ENCODE data around the gene ADGRF1. TPM values are rescaled to one million over a fixed set of nuclear protein-coding genes. Genes with fewer than 3 reads are reported as not detected.
A peak's percentile ranks its signal among the peaks of the same experiment; 100 is the strongest.

ADGRF1 gene
- total RNA-seq, 1 experiment from 2014 or later: 104 TPM

DNA sequence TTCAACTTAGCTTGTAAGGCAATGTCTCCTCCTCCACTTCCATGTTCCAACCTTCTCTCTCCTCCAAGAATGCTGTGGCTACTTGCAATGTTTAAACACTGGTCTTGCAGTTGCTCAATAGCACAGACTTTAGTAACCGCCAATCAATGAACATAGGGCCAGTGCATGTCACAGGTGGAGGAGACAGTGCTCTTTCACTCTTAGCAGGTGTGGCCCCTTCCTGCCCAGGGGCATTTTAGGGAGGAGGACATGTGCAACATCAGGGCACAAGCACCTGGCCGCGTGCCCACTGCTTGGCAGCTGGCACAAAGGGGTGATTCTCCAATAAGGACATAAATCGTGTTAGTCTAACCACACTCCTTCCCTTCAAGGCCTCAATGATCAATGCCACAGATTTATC is 41.3 kb downstream of the ADGRF1 start:
- H3F3A ChIP-seq (ENCODE audit: low read length, unreplicated experiment): peaks cover 15% of the 10 kb centered on the region
- no peaks in the 10 kb centered on the region for H4K20me1 ChIP-seq (ENCODE audit: low read length)
- peaks cover 27% of the 10 kb centered on the region for H3K36me3 ChIP-seq (ENCODE audit: low read depth, low read length)
- H3K4me1 ChIP-seq (ENCODE audit: insufficient read depth, low read length): peaks cover 38% of the 10 kb centered on the region
- H3K27ac ChIP-seq (ENCODE audit: low read length): no peak overlapping the region
- ChIA-PET CTCF (no interaction called here), POLR2A (ENCODE audit: unreplicated experiment) (no interaction called here)
- intact Hi-C loops (cut with micrococcal nuclease): no loop called here
- no peak overlapping the region for H3K9ac ChIP-seq (ENCODE audit: low read length)
- peak; percentile 46 for DNase-seq
- no peaks in the 10 kb centered on the region for H3K9me2 ChIP-seq (replicated peaks; ENCODE audit: low read length)
- H2AFZ ChIP-seq (ENCODE audit: low read length): no peak overlapping the region
- H3K9me3 ChIP-seq (ENCODE audit: low read length): no peaks in the 10 kb centered on the region
- no peak for ATAC-seq
- no peaks in the 10 kb centered on the region for H3K79me2 ChIP-seq (ENCODE audit: low read length)
- no peaks in the 10 kb centered on the region for H3K27me3 ChIP-seq (ENCODE audit: low read length)
- H3K4me2 ChIP-seq (ENCODE audit: low read length): no peak overlapping the region
- BruUV-seq (replicated peaks): no TSS peak
- TF ChIP-seq EZH2phosphoT487 (IDR thresholded peaks at IDR 0.05; ENCODE audit: borderline replicate concordance, low read length) (no peak), EZH2 (IDR thresholded peaks at IDR 0.05; ENCODE audit: low read length, unreplicated experiment) (no peak)
- TF ChIP-seq, protein P1, sequence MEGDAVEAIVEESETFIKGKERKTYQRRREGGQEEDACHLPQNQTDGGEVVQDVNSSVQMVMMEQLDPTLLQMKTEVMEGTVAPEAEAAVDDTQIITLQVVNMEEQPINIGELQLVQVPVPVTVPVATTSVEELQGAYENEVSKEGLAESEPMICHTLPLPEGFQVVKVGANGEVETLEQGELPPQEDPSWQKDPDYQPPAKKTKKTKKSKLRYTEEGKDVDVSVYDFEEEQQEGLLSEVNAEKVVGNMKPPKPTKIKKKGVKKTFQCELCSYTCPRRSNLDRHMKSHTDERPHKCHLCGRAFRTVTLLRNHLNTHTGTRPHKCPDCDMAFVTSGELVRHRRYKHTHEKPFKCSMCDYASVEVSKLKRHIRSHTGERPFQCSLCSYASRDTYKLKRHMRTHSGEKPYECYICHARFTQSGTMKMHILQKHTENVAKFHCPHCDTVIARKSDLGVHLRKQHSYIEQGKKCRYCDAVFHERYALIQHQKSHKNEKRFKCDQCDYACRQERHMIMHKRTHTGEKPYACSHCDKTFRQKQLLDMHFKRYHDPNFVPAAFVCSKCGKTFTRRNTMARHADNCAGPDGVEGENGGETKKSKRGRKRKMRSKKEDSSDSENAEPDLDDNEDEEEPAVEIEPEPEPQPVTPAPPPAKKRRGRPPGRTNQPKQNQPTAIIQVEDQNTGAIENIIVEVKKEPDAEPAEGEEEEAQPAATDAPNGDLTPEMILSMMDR (conservative IDR thresholded peaks at IDR 0.05; ENCODE audit: low read depth, low read length): no peak
- no peak overlapping the region for H3K4me3 ChIP-seq (ENCODE audit: low read length)

DNA sequence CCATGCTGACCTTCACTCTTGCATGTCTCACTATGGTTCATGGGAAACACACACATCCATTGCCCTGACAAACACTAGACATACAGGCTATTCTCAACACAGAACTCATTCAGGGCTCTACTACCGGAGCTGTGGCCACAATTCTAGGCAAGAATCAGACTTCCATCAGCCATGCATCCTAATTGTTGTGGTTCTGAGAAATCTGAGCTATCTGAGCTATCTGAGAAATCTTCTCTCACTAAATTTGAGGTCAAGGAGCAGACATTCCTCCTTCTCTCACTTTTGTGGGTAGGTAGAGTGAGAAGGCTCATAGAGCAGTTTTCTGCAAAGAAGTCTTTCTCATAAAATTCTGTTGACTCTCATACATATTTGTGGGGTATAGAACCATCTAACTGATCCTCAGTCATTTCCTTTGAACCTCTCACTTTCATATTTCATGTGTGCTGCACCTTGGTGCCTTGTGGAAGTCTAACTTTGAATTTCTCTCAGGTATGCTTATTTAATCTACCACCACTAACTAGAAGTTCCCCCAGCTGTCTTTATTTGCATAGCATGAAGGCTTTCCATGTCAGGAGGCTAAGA is 43.6 kb downstream of the ADGRF1 start:
- Histone ChIP-seq H3K36me3 (ENCODE audit: low read depth, low read length) (peaks cover 21% of the 10 kb centered on the region; the same call in 1 of the 2 replicates), H3K9me2 (replicated peaks; ENCODE audit: low read length) (no peaks in the 10 kb centered on the region), H3K4me2 (ENCODE audit: low read length) (0 out of 2 replicates have a peak overlapping the region, but pooled peaks have one; percentile 17), H3F3A (ENCODE audit: low read length, unreplicated experiment) (peaks cover 15% of the 10 kb centered on the region), H3K4me3 (ENCODE audit: low read length) (no peak overlapping the region), H2AFZ (ENCODE audit: low read length) (no peak overlapping the region), H3K9me3 (ENCODE audit: low read length) (no peaks in the 10 kb centered on the region), H3K27ac (ENCODE audit: low read length) (peak overlapping the region; percentile 53), H3K9ac (ENCODE audit: low read length) (no peak overlapping the region), H3K27me3 (ENCODE audit: low read length) (no peaks in the 10 kb centered on the region), H4K20me1 (ENCODE audit: low read length) (no peaks in the 10 kb centered on the region), H3K4me1 (ENCODE audit: insufficient read depth, low read length) (peaks cover 59% of the 10 kb centered on the region), H3K79me2 (ENCODE audit: low read length) (no peaks in the 10 kb centered on the region)
- ChIA-PET POLR2A (ENCODE audit: unreplicated experiment) (no interaction called here), CTCF (no interaction called here)
- TSS peak; percentile 3 for BruUV-seq (replicated peaks)
- DNase-seq: peak; percentile 32
- TF ChIP-seq EZH2 (IDR thresholded peaks at IDR 0.05; ENCODE audit: low read length, unreplicated experiment) (no peak), EZH2phosphoT487 (IDR thresholded peaks at IDR 0.05; ENCODE audit: borderline replicate concordance, low read length) (no peak)
- TF ChIP-seq, protein P1 (conservative IDR thresholded peaks at IDR 0.05; ENCODE audit: low read depth, low read length): no peak
- ATAC-seq: peak; percentile 6
- intact Hi-C loops (cut with micrococcal nuclease): loop anchor here (10.0 kb wide), 1 partner anchor 374 kb away; no protein-coding TSS in a partner anchor

GRCh38 chr6:46997646-46998045 is 44.5 kb downstream of the ADGRF1 start:
- Histone ChIP-seq H3K9me3 (ENCODE audit: low read length) (no peaks in the 10 kb centered on the region), H3F3A (ENCODE audit: low read length, unreplicated experiment) (peaks cover 15% of the 10 kb centered on the region), H3K9me2 (replicated peaks; ENCODE audit: low read length) (no peaks in the 10 kb centered on the region), H3K4me3 (ENCODE audit: low read length) (no peak overlapping the region), H2AFZ (ENCODE audit: low read length) (no peak overlapping the region), H3K36me3 (ENCODE audit: low read depth, low read length) (peaks cover 21% of the 10 kb centered on the region; the same call in 1 of the 2 replicates), H3K9ac (ENCODE audit: low read length) (no peak overlapping the region), H3K4me1 (ENCODE audit: insufficient read depth, low read length) (peaks cover 63% of the 10 kb centered on the region), H3K27me3 (ENCODE audit: low read length) (no peaks in the 10 kb centered on the region), H4K20me1 (ENCODE audit: low read length) (no peaks in the 10 kb centered on the region), H3K27ac (ENCODE audit: low read length) (peak overlapping the region; percentile 53), H3K79me2 (ENCODE audit: low read length) (no peaks in the 10 kb centered on the region), H3K4me2 (ENCODE audit: low read length) (peak overlapping the region; percentile 17; the same call in 1 of the 2 replicates)
- BruUV-seq (replicated peaks): no TSS peak
- CTCF ChIA-PET: no interaction called here
- POLR2A ChIA-PET (ENCODE audit: unreplicated experiment): interaction anchor here (0.5 kb wide), 1 partner anchor 117 kb away, joined by 7 read pairs; no protein-coding TSS in a partner anchor
- peak; percentile 63 for DNase-seq
- ATAC-seq: no peak; the same call in 1 of the 2 replicates
- no peak for TF ChIP-seq EZH2phosphoT487 (IDR thresholded peaks at IDR 0.05; ENCODE audit: borderline replicate concordance, low read length)
- TF ChIP-seq EZH2 (IDR thresholded peaks at IDR 0.05; ENCODE audit: low read length, unreplicated experiment): no peak
- TF ChIP-seq, protein P1 (conservative IDR thresholded peaks at IDR 0.05; ENCODE audit: low read depth, low read length): no peak
- intact Hi-C loops (cut with micrococcal nuclease): loop anchor here (10.0 kb wide), 1 partner anchor 373 kb away; no protein-coding TSS in a partner anchor

Measured in PC-3 (cell line).